ENCODE data around the gene GBGT1. TPM values are rescaled to one million over a fixed set of nuclear protein-coding genes. Genes with fewer than 3 reads are reported as not detected.

The GBGT1 gene
- total and polyA plus RNA-seq, 10 donors, result 9.2 to 52.8 (median 30.7) TPM

DNA sequence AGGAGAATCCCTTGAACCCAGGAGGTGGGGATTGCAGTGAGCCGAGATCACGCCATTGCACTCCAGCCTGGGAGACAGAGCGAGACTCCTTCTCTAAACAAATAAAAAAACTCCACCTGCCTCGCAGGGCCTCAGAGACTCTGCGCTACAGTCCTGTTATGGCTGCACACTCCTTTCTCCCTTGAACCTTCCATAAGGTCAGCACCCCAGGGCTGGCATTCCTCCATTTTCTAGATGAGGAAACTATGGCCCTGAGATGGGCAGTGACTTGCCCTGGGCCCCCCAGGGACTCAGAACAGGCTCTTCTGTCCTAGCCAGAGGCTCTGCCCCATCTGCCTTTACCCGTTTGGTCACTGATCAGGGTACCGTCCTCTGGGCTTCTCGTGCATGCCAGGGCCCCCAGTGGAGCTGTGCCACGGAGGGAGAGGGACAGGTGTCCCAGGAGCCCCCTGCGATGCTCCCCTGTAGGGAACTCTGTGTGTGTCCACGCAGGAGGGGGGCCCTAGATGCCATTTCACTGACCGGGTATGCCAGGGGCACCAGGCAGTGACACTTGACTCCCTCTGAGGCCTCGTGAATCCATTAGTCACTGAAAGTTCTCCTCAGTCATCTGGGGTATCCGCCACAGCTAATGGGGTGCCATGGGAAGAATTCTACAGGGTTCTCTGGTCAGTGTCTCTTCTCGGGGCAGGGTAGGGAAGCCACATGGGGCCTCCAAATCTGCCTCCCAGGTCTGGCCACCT, 58.8 kb downstream of the GBGT1 start:
- Histone ChIP-seq H3K27me3 (replicated peaks in 1 of 7) (no peaks in the 10 kb centered on the region), H3K4me3 (no peak overlapping the region), H3K27ac (no peak overlapping the region), H3K36me3 (peaks cover 14 to 99% (median 95%) of the 10 kb centered on the region in 6 donors), H3K9me3 (no peaks in the 10 kb centered on the region), H3K4me1 (peaks cover 0 to 12% (median 6%) of the 10 kb centered on the region in 6 donors)
- TF ChIP-seq, protein P1, sequence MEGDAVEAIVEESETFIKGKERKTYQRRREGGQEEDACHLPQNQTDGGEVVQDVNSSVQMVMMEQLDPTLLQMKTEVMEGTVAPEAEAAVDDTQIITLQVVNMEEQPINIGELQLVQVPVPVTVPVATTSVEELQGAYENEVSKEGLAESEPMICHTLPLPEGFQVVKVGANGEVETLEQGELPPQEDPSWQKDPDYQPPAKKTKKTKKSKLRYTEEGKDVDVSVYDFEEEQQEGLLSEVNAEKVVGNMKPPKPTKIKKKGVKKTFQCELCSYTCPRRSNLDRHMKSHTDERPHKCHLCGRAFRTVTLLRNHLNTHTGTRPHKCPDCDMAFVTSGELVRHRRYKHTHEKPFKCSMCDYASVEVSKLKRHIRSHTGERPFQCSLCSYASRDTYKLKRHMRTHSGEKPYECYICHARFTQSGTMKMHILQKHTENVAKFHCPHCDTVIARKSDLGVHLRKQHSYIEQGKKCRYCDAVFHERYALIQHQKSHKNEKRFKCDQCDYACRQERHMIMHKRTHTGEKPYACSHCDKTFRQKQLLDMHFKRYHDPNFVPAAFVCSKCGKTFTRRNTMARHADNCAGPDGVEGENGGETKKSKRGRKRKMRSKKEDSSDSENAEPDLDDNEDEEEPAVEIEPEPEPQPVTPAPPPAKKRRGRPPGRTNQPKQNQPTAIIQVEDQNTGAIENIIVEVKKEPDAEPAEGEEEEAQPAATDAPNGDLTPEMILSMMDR (IDR thresholded peaks at IDR 0.05 in 8 of 11, conservative IDR thresholded peaks at IDR 0.05 in 3 of 11), result no peak
- no peak for TF ChIP-seq POLR2A (IDR thresholded peaks at IDR 0.05)
- peak in 1 of 3 donors; percentile 41 for TF ChIP-seq POLR2AphosphoS5 (IDR thresholded peaks at IDR 0.05)
- intact Hi-C loops (cut with DNase I; ENCODE audit: low total_unique reads), result no loop called here
- DNase-seq, result peak; percentile 67
- WGBS, 5 donors, result 78 to 90% (median 87%) methylated on average over 10 to 15 of the region's 15 CpGs

DNA sequence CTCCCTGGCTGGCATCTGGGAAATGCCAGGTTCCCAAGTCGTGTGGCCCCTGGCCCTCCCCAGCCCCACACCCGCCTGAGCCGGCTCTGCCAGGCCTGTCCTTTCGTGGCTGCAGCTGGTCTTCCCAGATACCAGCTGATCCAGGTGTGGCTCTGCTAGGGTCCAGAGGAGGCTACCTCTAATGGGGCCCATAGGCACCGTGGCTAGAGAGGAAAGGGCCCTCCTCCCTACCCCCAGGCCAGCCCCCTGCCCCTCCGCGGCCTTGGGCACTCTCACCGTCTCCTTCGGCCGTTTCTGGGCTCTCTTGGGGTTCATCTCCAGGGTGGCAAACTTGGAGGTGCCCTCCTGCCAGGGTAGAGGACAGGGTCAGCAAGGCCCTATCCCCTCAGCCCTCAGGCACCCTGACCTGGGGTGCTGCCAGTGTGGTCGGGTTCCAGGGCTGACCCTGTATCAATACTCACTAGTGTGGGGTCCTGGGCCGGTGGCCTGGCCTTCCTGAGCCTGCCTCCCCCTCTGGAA, 59.7 kb downstream of the GBGT1 start:
- DNase-seq, result peak; percentile 72
- Histone ChIP-seq H3K4me3 (no peak overlapping the region), H3K36me3 (peaks cover 14 to 99% (median 95%) of the 10 kb centered on the region in 6 donors), H3K27me3 (replicated peaks in 1 of 7) (no peaks in the 10 kb centered on the region), H3K4me1 (peaks cover 0 to 13% (median 6%) of the 10 kb centered on the region in 6 donors), H3K27ac (peak overlapping the region in 3 of 8 donors; percentile 15 to 37 (median 36)), H3K9me3 (no peaks in the 10 kb centered on the region)
- 84 to 92% (median 91%) methylated on average over 6 to 12 of the region's 12 CpGs for WGBS, 5 donors
- intact Hi-C loops (cut with DNase I; ENCODE audit: low total_unique reads), result loop anchor here (2.0 kb wide), 1 partner anchor 41 kb away; no protein-coding TSS in a partner anchor
- no peak for TF ChIP-seq POLR2A (IDR thresholded peaks at IDR 0.05)
- TF ChIP-seq, protein P1 (IDR thresholded peaks at IDR 0.05 in 8 of 11, conservative IDR thresholded peaks at IDR 0.05 in 3 of 11), result no peak
- TF ChIP-seq POLR2AphosphoS5 (IDR thresholded peaks at IDR 0.05), result no peak

DNA sequence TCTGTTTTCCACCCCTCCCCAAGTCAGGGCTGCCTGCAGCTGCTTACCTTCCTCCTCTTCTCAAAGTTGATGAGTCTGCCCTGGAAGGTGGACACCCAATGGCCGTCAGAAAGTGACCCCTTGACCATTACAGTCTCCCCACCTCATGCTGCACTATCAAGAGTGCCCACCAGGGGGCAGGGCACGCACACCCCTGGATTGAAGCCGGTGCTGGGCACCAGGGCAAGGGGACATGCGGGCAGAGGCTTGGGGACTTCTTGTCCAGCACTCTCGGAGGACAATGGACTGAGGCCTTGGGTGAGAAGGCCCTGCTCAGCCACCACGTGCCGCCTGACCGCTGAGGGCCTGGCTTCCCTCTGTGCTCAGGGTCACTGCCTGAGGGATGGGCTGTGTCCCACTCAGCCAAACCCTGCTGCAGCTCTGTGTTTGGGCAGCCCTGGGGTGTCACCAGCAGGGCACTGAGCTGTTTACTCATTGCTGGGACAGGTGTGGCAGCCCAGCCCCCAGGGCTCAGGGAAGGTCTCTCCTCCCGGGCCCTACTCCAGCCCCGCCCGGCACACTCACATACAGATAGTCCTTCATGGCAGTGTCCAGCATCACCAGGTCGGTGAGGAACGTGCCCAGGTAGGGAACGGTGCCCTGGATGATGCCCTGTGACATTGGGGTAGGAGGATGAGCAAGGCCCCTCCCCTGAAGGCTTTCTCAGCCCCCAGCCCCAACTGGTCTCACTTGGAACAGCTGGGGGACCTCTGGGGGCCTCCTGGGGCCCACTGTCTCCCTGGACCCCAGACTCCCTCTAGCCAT, 60.3 kb downstream of the GBGT1 start:
- intact Hi-C loops (cut with DNase I; ENCODE audit: low total_unique reads), result loop anchor here (2.0 kb wide), 1 partner anchor 41 kb away; no protein-coding TSS in a partner anchor
- Histone ChIP-seq H3K4me3 (no peak overlapping the region), H3K36me3 (peaks cover 16 to 99% (median 95%) of the 10 kb centered on the region in 6 donors), H3K27me3 (replicated peaks in 1 of 7) (no peaks in the 10 kb centered on the region), H3K9me3 (no peaks in the 10 kb centered on the region), H3K4me1 (peaks cover 0 to 16% (median 6%) of the 10 kb centered on the region in 6 donors), H3K27ac (peak overlapping the region in 3 of 8 donors; percentile 15 to 37 (median 36))
- TF ChIP-seq, protein P1 (IDR thresholded peaks at IDR 0.05 in 8 of 11, conservative IDR thresholded peaks at IDR 0.05 in 3 of 11), result peak; percentile 91 to 99 (median 97)
- TF ChIP-seq POLR2A (IDR thresholded peaks at IDR 0.05) (no peak), POLR2AphosphoS5 (IDR thresholded peaks at IDR 0.05) (peak; percentile 74 to 81 (median 81))
- peak; percentile 92 for DNase-seq
- WGBS, 5 donors, result 61 to 74% (median 70%) methylated on average over 5 to 14 of the region's 14 CpGs

Other genes starting within 250 kb of the GBGT1 start
- gene TSC1, start 219.3 kb downstream of the GBGT1 start, total RNA-seq, result 10 to 100 TPM; 46.9 to 80.6 (median 56.9) TPM
- 10 to 100 TPM in 2 of 3 donors, 1 to 10 TPM in 1; 6.9 to 12.7 (median 12.1) TPM for gene TSC1, start 219.3 kb downstream of the GBGT1 start, polyA plus RNA-seq
- 1 to 10 TPM; 1.5 to 4.0 (median 3.0) TPM for gene GFI1B, start 185.2 kb downstream of the GBGT1 start, total RNA-seq
- under 1 TPM; 0.14 to 0.20 (median 0.19) TPM for gene GFI1B, start 185.2 kb downstream of the GBGT1 start, polyA plus RNA-seq
- 10 to 100 TPM; 40.5 to 64.4 (median 47.6) TPM for gene GTF3C5, start 132.9 kb downstream of the GBGT1 start, total RNA-seq
- 10 to 100 TPM; 34.9 to 52.5 (median 44.4) TPM for gene GTF3C5, start 132.9 kb downstream of the GBGT1 start, polyA plus RNA-seq
- gene CEL, start 101.9 kb downstream of the GBGT1 start, total RNA-seq, result 1 to 10 TPM in 3 of 7 donors, under 1 TPM in 2, not detected in 2; 0.58 to 5.3 (median 1.9) TPM
- gene CEL, start 101.9 kb downstream of the GBGT1 start, polyA plus RNA-seq, result under 1 TPM; 0.46 to 0.67 (median 0.55) TPM
- 10 to 100 TPM; 50.6 to 74.3 (median 60.3) TPM for gene RALGDS, start 42.7 kb downstream of the GBGT1 start, total RNA-seq
- gene RALGDS, start 42.7 kb downstream of the GBGT1 start, polyA plus RNA-seq, result 10 to 100 TPM; 21.3 to 40.1 (median 27.2) TPM
- gene OBP2B, start 45.3 kb upstream of the GBGT1 start, total RNA-seq, result under 1 TPM in 1 of 7 donors, not detected in 6; 0.95 TPM
- gene OBP2B, start 45.3 kb upstream of the GBGT1 start, polyA plus RNA-seq, result under 1 TPM in 2 of 3 donors, not detected in 1; 0.16 to 0.38 TPM
- 1 to 10 TPM; 1.1 to 5.8 (median 2.7) TPM for gene ABO, start 111.3 kb upstream of the GBGT1 start, total RNA-seq
- gene ABO, start 111.3 kb upstream of the GBGT1 start, polyA plus RNA-seq, result under 1 TPM; 0.26 to 0.96 (median 0.64) TPM
- 10 to 100 TPM; 13.2 to 20.0 (median 17.0) TPM for gene SURF6, start 172.3 kb upstream of the GBGT1 start, total RNA-seq
- gene SURF6, start 172.3 kb upstream of the GBGT1 start, polyA plus RNA-seq, result 10 to 100 TPM; 13.2 to 28.6 (median 17.4) TPM
- gene MED22, start 184.2 kb upstream of the GBGT1 start, total RNA-seq, result 10 to 100 TPM; 26.4 to 33.7 (median 30.0) TPM
- 10 to 100 TPM; 13.3 to 23.1 (median 18.8) TPM for gene MED22, start 184.2 kb upstream of the GBGT1 start, polyA plus RNA-seq
- gene RPL7A, start 184.3 kb upstream of the GBGT1 start, total RNA-seq, result 1,000 to 10,000 TPM; 1,381 to 1,842 (median 1,641) TPM
- gene RPL7A, start 184.3 kb upstream of the GBGT1 start, polyA plus RNA-seq, result 1,000 to 10,000 TPM; 3,611 to 6,342 (median 5,850) TPM
- 10 to 100 TPM; 31.4 to 37.7 (median 35.6) TPM for gene SURF1, start 192.6 kb upstream of the GBGT1 start, total RNA-seq
- 10 to 100 TPM; 72.0 to 75.6 (median 72.5) TPM for gene SURF1, start 192.6 kb upstream of the GBGT1 start, polyA plus RNA-seq
- gene SURF2, start 192.6 kb upstream of the GBGT1 start, total RNA-seq, result 10 to 100 TPM in 5 of 7 donors, 1 to 10 TPM in 2; 6.5 to 19.9 (median 12.4) TPM
- 10 to 100 TPM; 31.4 to 32.6 (median 31.5) TPM for gene SURF2, start 192.6 kb upstream of the GBGT1 start, polyA plus RNA-seq
- 100 to 1,000 TPM in 3 of 7 donors, 10 to 100 TPM in 4; 82.6 to 115 (median 92.1) TPM for gene SURF4, start 212.1 kb upstream of the GBGT1 start, total RNA-seq
- gene SURF4, start 212.1 kb upstream of the GBGT1 start, polyA plus RNA-seq, result 10 to 100 TPM; 21.9 to 50.7 (median 29.7) TPM
- under 1 TPM in 5 of 7 donors, not detected in 2; 0.29 to 0.98 (median 0.44) TPM for gene STKLD1, start 212.5 kb upstream of the GBGT1 start, total RNA-seq
- 1 to 10 TPM in 2 of 3 donors, under 1 TPM in 1; 0.96 to 1.5 (median 1.0) TPM for gene STKLD1, start 212.5 kb upstream of the GBGT1 start, polyA plus RNA-seq

Measured in spleen (tissue), 11 donors.